Occipital lobe (tissue), 2 donors: ENCODE results near the gene RNF175. TPM values are rescaled to one million over a fixed set of nuclear protein-coding genes. Genes with fewer than 3 reads are reported as not detected.

ENCODE experiments used
- DNase-seq: peaks from one replicate; lab custom pipeline; 2025; lab: John Stamatoyannopoulos, UW
- total RNA-seq: library from RNA; depleted of rRNA; stranded (reverse); fragments of >200 nt; gene quantifications from one replicate; pipeline ENCODE4 v1.2.3, GENCODE V29; 2014

The RNF175 gene
- total RNA-seq, 1 donor from 2014 or later: 26.7 TPM

- DNase-seq: no peak
Measured at GRCh38 chr4:153785910-153786721, 26.3 kb upstream of the RNF175 start.

DNA sequence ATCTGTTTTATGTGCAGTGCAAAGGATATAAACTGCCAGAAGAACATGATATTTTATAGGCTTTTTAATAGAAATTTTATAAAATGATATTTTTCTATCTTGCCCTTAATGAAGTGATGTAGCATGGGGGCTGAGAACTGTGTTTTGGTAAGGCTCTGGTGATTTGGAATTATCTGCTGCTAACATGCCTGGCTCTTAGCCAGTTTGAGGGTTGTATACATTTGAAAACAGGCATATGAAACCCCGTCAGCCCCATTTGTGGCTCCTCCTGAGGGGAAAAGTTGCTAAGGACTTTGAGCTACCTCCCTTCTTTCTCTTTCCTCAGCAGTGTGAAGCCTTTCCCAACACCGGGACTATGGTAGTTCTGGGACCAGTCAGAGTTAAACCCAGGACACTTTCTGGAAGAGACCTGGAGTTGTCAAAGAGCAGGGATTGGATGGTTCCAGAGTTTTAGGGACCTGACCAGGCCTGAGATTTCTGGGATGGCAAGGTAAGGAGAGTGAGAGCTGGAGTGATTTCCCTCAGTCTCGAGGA, 24.4 kb upstream of the RNF175 start:
- DNase-seq: no peak

GRCh38 chr4:153782581-153782980, 22.8 kb upstream of the RNF175 start:
- no peak for DNase-seq

GRCh38 chr4:153781717-153782416, 22.0 kb upstream of the RNF175 start:
- no peak for DNase-seq

- DNase-seq: no peak
Measured at GRCh38 chr4:153781280-153781679, 21.5 kb upstream of the RNF175 start.

- DNase-seq: no peak
Measured at GRCh38 chr4:153780876-153781275, 21.1 kb upstream of the RNF175 start.

- DNase-seq: no peak
Measured at GRCh38 chr4:153780221-153780620, 20.4 kb upstream of the RNF175 start.

- no peak for DNase-seq
Measured at GRCh38 chr4:153778383-153778782, 18.6 kb upstream of the RNF175 start.

- no peak for DNase-seq
Measured at GRCh38 chr4:153777421-153777820, 17.6 kb upstream of the RNF175 start.

DNA sequence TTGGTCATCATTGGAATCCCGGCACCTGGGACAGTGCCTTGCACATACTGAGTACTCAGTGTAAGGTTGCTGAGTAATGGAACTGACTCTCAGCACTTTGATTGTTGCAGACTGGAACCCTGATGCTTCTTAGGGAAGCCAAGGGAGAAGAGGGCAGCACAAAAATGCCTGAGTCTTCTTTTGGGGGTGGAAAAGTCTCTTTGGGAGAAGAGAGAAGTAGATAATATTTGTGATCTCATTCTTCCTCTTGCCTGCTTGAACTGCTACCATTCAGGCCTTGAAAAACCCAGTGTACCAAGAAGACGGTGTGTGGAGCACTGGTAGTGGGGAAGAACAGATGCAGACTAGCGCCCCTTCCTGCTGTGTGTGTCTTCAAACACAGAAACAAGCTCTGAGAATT, 16.8 kb upstream of the RNF175 start:
- DNase-seq: no peak

- DNase-seq: no peak
Measured at GRCh38 chr4:153773236-153773690, 13.4 kb upstream of the RNF175 start.

DNA sequence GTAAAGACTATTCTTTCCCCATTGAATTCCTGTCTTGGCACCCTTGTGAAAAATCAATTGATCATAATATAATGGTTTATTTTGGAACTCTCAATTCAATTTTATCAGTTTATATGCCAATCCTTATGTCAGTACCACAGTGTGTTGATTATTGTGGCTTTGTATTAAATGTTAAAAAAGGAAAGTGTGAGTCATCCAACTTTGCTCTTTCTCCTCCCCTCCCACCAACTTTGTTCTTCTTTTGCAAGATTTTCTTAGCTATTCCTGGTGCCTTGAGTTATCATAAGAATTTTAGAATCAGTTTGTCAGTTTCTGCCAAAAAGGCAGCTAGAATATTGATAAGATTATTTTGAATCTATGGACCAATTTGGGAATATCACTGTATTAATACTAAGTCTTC, 11.2 kb upstream of the RNF175 start:
- no peak for DNase-seq

DNA sequence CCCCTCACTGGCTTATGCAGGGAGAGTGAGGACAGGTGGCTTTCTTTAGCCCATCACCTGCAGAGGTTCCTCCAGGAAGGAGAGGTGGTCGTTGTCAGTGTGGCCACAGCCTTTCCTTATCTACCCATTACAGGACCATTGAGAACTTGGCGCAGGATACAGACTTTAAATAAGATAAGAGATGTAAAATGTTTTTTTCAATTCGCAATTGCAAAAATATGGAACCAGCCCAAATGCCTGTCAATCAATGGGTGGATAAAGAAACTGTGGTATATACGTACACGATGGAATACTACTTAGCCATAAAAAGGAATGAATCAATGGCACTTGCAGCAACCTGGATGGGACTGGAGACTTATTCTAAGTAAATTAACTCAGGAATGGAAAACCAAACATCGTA, 6.9 kb upstream of the RNF175 start:
- no peak for DNase-seq

DNA sequence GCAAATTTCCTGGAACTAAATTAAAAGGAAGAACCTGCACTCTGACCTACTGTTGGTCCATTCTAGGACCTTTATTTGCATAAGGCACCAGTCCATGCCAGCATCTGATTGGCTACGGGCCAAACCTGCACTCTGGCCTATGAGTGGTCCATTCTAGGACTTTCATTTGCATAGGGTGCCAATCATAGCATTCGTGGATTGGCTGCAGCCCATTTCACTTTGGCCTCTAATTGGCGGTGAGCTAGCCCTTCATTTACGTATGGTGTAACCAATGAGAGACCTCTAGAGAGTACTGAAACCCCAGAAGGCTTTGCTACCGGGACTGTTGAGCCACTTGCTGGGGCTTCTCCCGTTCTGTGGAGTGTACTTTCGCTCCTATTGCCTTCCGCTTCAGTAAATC, 6.1 kb upstream of the RNF175 start:
- DNase-seq: no peak

DNA sequence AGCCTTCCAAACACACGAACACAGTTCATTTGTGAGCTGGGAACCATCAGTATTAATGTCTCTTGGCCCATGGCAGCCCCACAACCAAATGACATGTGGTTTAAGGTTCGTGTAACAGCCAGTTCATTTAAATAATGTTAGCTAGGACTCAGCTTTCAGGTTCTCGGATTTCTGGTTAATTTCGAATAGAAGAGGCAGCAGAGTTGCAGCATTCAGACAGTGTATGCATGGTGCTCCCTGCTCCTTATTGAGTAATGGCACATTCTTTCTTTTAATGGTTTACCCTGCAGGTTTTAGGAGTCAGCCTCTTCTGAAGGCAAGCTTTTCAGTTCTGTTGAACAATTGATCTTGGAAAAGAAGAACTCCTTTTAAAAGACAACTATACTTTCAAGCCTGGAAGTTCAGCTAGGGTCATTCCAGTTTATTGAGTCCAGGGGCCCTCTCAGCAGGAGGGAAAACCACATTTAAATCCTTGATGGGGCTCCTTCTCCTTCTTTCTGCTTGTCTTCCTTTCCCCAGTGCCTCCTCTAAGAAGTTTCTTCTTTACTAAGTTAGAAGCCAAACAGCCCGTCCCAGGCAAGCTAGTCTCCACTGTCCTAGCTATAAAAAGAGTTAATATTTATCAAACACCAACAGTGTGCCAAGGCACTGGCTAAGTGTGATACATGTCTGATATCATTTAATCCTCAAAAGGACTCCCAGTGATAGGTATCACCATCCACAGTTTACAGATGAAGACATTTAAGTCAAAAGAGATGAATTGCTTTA, 5.0 kb upstream of the RNF175 start:
- no peak for DNase-seq

- DNase-seq: no peak
Measured at GRCh38 chr4:153763404-153763803, 3.6 kb upstream of the RNF175 start.

DNA sequence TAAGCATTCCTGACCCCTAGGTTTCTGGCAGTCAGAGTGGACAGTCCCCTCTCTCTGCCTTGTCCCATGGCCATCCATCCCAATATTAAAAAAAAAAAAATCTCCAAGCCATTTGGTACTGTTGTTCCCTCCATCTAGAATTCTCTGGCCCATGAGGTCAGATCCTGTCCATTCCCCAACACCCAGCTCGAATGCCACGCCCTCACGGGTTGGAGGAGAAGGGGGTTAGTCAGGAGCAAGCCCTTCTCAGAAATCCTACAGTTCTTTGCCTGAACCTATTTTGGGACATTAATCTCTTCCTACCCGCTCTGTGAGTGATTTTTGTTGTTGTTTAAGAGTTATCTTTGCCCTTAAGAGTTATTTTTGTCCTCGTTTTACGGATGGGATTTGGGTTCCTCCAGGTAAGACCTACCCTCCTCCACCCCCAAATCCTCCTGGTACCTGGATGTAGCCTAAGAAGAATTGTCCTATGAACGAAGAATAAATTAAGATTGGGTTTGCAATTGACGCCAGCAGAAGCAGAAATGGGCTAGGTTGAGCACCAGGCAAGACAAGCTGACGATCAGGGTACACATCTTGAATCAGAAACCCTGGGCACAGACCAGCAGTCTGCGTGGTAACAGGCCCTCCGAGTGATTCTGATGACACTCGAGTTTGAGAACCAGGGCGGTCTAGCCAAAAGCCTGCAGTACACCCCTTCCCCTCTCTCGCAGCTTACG, 977 bp downstream of the RNF175 start:
- peak; percentile 23 for DNase-seq

GRCh38 chr4:153758136-153758535, 1.7 kb downstream of the RNF175 start:
- no peak for DNase-seq

DNA sequence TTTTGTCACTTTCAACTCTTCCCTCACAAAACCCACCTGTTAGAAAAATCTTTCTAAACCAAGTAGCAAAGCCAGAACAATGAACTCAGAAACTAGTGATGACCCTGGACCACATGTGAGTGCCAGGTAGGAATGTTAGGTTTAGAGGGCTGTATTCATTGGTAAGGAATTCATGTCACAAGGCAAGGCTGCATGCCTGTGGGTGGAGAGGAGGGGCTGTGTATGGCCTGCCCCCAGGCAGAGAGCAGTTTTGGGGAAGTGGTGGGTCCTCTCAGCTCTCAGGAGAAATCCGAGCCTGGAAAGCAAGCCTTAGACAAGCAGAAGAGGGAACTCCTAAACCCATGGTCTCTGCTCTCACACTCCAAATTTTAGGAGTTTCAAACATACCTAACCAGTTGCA, 2.4 kb downstream of the RNF175 start:
- no peak for DNase-seq

- no peak for DNase-seq
Measured at GRCh38 chr4:153755186-153755585, 4.6 kb downstream of the RNF175 start.

DNA sequence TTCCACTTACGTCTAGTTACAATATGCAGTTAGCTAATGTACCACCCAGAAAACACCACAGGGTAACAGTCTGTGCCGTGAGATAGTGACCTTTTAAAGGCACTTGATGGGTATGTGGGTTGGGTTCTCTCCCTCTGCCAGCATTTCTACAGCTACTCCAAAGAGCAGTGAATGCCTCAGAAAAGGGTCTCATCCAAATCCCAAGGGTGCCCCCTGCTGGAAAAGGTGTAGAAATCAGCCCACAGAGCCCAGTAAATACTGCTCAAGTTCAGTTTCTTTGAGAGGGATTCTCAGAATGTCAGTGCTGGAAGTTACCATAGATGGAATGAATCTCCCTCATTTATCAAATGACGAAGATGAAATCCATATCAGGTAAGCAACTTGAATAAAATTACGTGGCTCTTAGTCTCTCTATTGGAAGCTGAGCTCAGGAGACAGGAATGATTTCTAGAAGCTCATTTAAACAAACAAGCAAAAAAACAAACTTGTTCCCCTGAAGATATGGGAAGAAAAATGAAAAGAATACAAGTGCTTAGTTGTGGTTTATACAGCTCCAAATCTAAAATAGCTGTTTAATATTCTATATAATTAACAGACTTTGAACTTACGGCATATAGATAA, 9.5 kb downstream of the RNF175 start:
- DNase-seq: peak; percentile 49
